Measurements from ENCODE around the gene TPRG1L.

Gene TPRG1L

GRCh38 chr1:3584915-3585314 is 39.9 kb upstream of the TPRG1L start:
- TF ChIP-seq SIN3A (IDR thresholded peaks at IDR 0.05; ENCODE audit: borderline replicate concordance, insufficient read depth, low read length) (no peak), REST (IDR thresholded peaks at IDR 0.05; ENCODE audit: insufficient read depth in 1 of 2, low read depth in 2 of 2, low read length in 2 of 2) (no peak), POLR2AphosphoS5 (IDR thresholded peaks at IDR 0.05; ENCODE audit: low read depth, low read length) (no peak), TAF1 (IDR thresholded peaks at IDR 0.05; ENCODE audit: borderline replicate concordance, insufficient read depth, low read length) (no peak), FOXP2 (optimal IDR thresholded peaks at IDR 0.05; ENCODE audit: borderline replicate concordance, extremely low read depth, extremely low read length, insufficient read depth) (no peak)

- TF ChIP-seq POLR2AphosphoS5 (IDR thresholded peaks at IDR 0.05; ENCODE audit: low read depth, low read length) (no peak), REST (IDR thresholded peaks at IDR 0.05; ENCODE audit: insufficient read depth in 1 of 2, low read depth in 2 of 2, low read length in 2 of 2) (no peak), TAF1 (IDR thresholded peaks at IDR 0.05; ENCODE audit: borderline replicate concordance, insufficient read depth, low read length) (no peak), SIN3A (IDR thresholded peaks at IDR 0.05; ENCODE audit: borderline replicate concordance, insufficient read depth, low read length) (no peak), FOXP2 (optimal IDR thresholded peaks at IDR 0.05; ENCODE audit: borderline replicate concordance, extremely low read depth, extremely low read length, insufficient read depth) (no peak)
Measured at GRCh38 chr1:3585940-3586568, 38.8 kb upstream of the TPRG1L start.

- no peak for TF ChIP-seq FOXP2 (optimal IDR thresholded peaks at IDR 0.05; ENCODE audit: borderline replicate concordance, extremely low read depth, extremely low read length, insufficient read depth)
- no peak for TF ChIP-seq TAF1 (IDR thresholded peaks at IDR 0.05; ENCODE audit: borderline replicate concordance, insufficient read depth, low read length)
- TF ChIP-seq SIN3A (IDR thresholded peaks at IDR 0.05; ENCODE audit: borderline replicate concordance, insufficient read depth, low read length) = no peak
- TF ChIP-seq REST (IDR thresholded peaks at IDR 0.05; ENCODE audit: insufficient read depth in 1 of 2, low read depth in 2 of 2, low read length in 2 of 2) = no peak
- TF ChIP-seq POLR2AphosphoS5 (IDR thresholded peaks at IDR 0.05; ENCODE audit: low read depth, low read length) = no peak
Measured at GRCh38 chr1:3586986-3587759, 37.6 kb upstream of the TPRG1L start.

GRCh38 chr1:3588395-3588794 is 36.4 kb upstream of the TPRG1L start:
- no peak for TF ChIP-seq POLR2AphosphoS5 (IDR thresholded peaks at IDR 0.05; ENCODE audit: low read depth, low read length)
- TF ChIP-seq REST (IDR thresholded peaks at IDR 0.05; ENCODE audit: insufficient read depth in 1 of 2, low read depth in 2 of 2, low read length in 2 of 2) = no peak

Measured in PFSK-1 (cell line).